GM23338 (cell line): ENCODE data around the gene GRIK4. TPM values are rescaled to one million over a fixed set of nuclear protein-coding genes. Genes with fewer than 3 reads are reported as not detected.

Experiments
- ATAC-seq: fragments of 200-7000 bp; cut with Tn5 transposase; 3 replicates; pipeline ENCODE4 v1.9.1; 2020
- DNase-seq: peaks from one replicate; pipeline ENCODE4 v3.0.0-alpha.2; 2015; ENCODE audit warnings: low spot score
- H2AFZ ChIP-seq: fragments of 200-600 bp; sonication (generic); 2 replicates; pipeline ENCODE4 v1.8.0; 2016; ENCODE audit warnings: antibody characterized with exemption, mild to moderate bottlenecking, moderate library complexity
- H3F3A ChIP-seq: fragments of 200-600 bp; sonication (generic); replicated peaks from 2 replicates; pipeline ENCODE4 v1.8.0; 2017; ENCODE audit warnings: antibody characterized with exemption, mixed run types, low read depth
- H3K27ac ChIP-seq: fragments of 200-600 bp; sonication (generic); 2 replicates; pipeline ENCODE4 v1.6.1; 2016; ENCODE audit warnings: low read depth
- H3K27me3 ChIP-seq: fragments of 200-600 bp; sonication (generic); 2 replicates; pipeline ENCODE4 v1.8.0; 2016; ENCODE audit warnings: mild to moderate bottlenecking, mixed run types, moderate library complexity; ENCODE audit not compliant: insufficient read depth
- H3K36me3 ChIP-seq: fragments of 200-600 bp; sonication (generic); 2 replicates; pipeline ENCODE4 v1.8.0; 2016; ENCODE audit warnings: mild to moderate bottlenecking; ENCODE audit not compliant: insufficient read depth
- H3K4me1 ChIP-seq: fragments of 200-600 bp; sonication (generic); 2 replicates; pipeline ENCODE4 v1.8.0; 2016; ENCODE audit warnings: mild to moderate bottlenecking, moderate library complexity; ENCODE audit not compliant: insufficient read depth
- H3K4me2 ChIP-seq: fragments of 200-600 bp; sonication (generic); 2 replicates; pipeline ENCODE4 v1.7.1; 2017; ENCODE audit warnings: mixed run types
- H3K4me3 ChIP-seq: fragments of 200-600 bp; sonication (generic); 2 replicates; pipeline ENCODE4 v1.6.1; 2016; ENCODE audit warnings: mixed run types
- H3K79me2 ChIP-seq: fragments of 200-600 bp; sonication (generic); replicated peaks from 2 replicates; pipeline ENCODE4 v1.8.0; 2017; ENCODE audit warnings: mild to moderate bottlenecking; ENCODE audit not compliant: insufficient read depth
- H3K9me2 ChIP-seq: fragments of 200-600 bp; sonication (generic); 2 replicates; pipeline ENCODE4 v1.8.0; 2017; ENCODE audit not compliant: insufficient read depth
- H4K20me1 ChIP-seq: fragments of 200-600 bp; sonication (generic); replicated peaks from 2 replicates; pipeline ENCODE4 v1.8.0; 2017; ENCODE audit warnings: mild to moderate bottlenecking; ENCODE audit not compliant: insufficient read depth
- H3K27ac Mint-ChIP-seq: 2 replicates; pipeline ENCODE4 v1.8.0; 2020; ENCODE audit warnings: inconsistent platforms, mild to moderate bottlenecking, moderate library complexity, mixed read lengths
- H3K27me3 Mint-ChIP-seq: 3 replicates; pipeline ENCODE4 v1.8.0; 2022; ENCODE audit warnings: low read depth, mild to moderate bottlenecking, moderate library complexity, mixed read lengths, inconsistent platforms; ENCODE audit not compliant: insufficient read depth, poor library complexity
- H3K36me3 Mint-ChIP-seq: 3 replicates; pipeline ENCODE4 v1.8.0; 2021; ENCODE audit warnings: low read depth, mild to moderate bottlenecking, inconsistent platforms, moderate library complexity, mixed read lengths
- H3K4me1 Mint-ChIP-seq: 3 replicates; pipeline ENCODE4 v1.8.0; 2020; ENCODE audit warnings: mild to moderate bottlenecking, inconsistent platforms, mixed read lengths
- H3K4me3 Mint-ChIP-seq: 3 replicates; pipeline ENCODE4 v1.8.0; 2021; ENCODE audit warnings: moderate library complexity, mild to moderate bottlenecking, inconsistent platforms, mixed read lengths
- H3K9me3 Mint-ChIP-seq: 3 replicates; pipeline ENCODE4 v1.8.0; 2020; ENCODE audit warnings: moderate library complexity, mild to moderate bottlenecking, inconsistent platforms, mixed read lengths
- CREB1 ChIP-seq: fragments of 250-450 bp; sonication (Bioruptor Pico); IDR thresholded peaks from 2 replicates; pipeline ENCODE4 v1.5.0; 2020; ENCODE audit warnings: low read depth, mild to moderate bottlenecking, moderate library complexity
- EZH2 ChIP-seq: fragments of 200-600 bp; sonication (generic); IDR thresholded peaks from one replicate; pipeline ENCODE4 v1.8.0; 2017; ENCODE audit warnings: antibody characterized with exemption, mild to moderate bottlenecking, low read depth; ENCODE audit not compliant: unreplicated experiment
- POLR2AphosphoS5 ChIP-seq: IDR thresholded peaks from 2 replicates; pipeline ENCODE4 v1.6.1; 2016; ENCODE audit warnings: antibody characterized with exemption, low read depth
- STAT1 ChIP-seq: IDR thresholded peaks from one replicate; pipeline ENCODE4 v1.6.1; 2016; ENCODE audit warnings: antibody characterized with exemption; ENCODE audit not compliant: unreplicated experiment
- ZNF114 ChIP-seq: fragments of 250-450 bp; sonication (Bioruptor Pico); IDR thresholded peaks from 2 replicates; pipeline ENCODE4 v1.5.0; 2020; ENCODE audit warnings: mild to moderate bottlenecking, moderate library complexity
- polyA plus RNA-seq: library from polyadenylated mRNA; unstranded; fragments of >200 nt; fragmentation: Nextera tagmentation; extraction: Ambion mirVana; gene quantifications from 2 replicates; pipeline ENCODE4 v1.2.1, GENCODE V29; 2016
- total RNA-seq: library from RNA; depleted of rRNA; stranded (reverse); fragments of >200 nt; shearing (Covaris generic); gene quantifications from 2 replicates; pipeline ENCODE4 v1.2.3, GENCODE V29; 2014
- TF ChIP-seq, protein P1 (sequence below), 2 experiments: fragments of 200-600 bp in 1 of 2; sonication (generic) in 1 of 2; conservative IDR thresholded peaks; 2 replicates each; pipeline versions ENCODE4 v1.5.1 to v1.6.1; 2016 to 2017; ENCODE audit warnings: antibody characterized with exemption in 2 of 2, low read depth in 2 of 2, mild to moderate bottlenecking in 2 of 2, moderate library complexity in 1 of 2
- TF ChIP-seq, protein P2 (sequence below): fragments of 250-450 bp; sonication (Bioruptor Pico); IDR thresholded peaks from 2 replicates; pipeline ENCODE4 v1.5.0; 2020; ENCODE audit warnings: mild to moderate bottlenecking, moderate library complexity
- TF ChIP-seq, protein P3 (sequence below): IDR thresholded peaks from 2 replicates; pipeline ENCODE4 v1.6.1; 2016; ENCODE audit warnings: antibody characterized with exemption

The GRIK4 gene
- total and polyA plus RNA-seq, 2 experiments from 2014 or later = 0.63 to 2.2 TPM

DNA sequence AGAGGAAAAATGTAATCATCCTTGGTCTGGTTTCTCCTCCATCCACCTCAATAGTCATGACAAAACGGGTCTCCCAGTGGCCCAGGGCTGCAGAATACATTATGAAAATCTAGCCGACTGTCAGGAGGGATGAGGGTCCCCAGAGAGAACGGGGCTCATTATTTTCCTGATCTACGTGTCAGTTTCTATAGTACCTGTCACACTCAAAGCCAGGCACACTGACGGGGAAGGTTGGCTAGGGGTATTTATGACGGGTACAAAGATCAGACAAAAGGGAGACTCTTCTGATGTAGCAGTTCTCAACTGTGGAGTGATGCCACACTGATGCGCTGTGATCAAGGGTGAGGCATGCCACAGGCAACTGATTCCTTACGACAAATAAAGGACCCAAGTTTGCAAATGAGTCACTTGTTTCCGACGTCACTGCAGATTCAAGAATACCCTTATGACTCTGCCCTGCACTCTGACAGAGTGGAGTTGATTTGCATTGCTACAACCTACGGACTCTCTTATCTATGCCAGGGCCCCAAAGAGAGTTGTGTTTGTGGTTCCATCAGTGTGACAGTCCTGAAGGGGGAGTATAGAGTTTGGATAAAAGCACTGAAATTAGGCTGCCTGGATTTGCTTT is 324.2 kb downstream of the GRIK4 start:
- H3K4me3 Mint-ChIP-seq = no peak overlapping the region
- H3K27ac Mint-ChIP-seq = no peak overlapping the region

DNA sequence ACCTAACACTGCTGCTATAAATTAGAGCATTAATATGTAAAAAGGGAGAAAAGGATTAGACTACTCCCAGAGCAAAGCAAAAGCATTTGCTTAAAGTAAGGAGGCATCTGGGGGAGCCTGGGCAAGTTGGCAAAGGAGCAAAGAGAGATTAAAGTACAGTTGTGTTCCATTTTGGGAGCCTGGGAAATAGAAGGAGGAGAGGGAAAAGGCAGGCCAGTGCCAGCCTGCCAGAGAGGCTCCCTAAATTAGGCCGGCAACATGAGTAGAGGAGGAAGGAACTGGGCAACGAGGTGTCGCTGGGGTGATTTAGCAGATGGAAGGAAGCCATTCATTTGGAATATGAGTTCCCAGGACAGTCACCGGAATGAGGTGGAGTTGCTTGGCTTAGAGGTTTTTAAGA is 326.1 kb downstream of the GRIK4 start:
- 0 out of 2 replicates have a peak, but pooled peaks cover 3% of the 10 kb centered on the region for H3K9me2 ChIP-seq
- Mint-ChIP-seq H3K4me1 (peaks cover 13% of the 10 kb centered on the region), H3K4me3 (no peak overlapping the region), H3K36me3 (no peaks in the 10 kb centered on the region), H3K27ac (no peak overlapping the region), H3K27me3 (peaks cover 5% of the 10 kb centered on the region), H3K9me3 (no peaks in the 10 kb centered on the region)
- no peaks in the 10 kb centered on the region for H3K36me3 ChIP-seq
- H3K4me2 ChIP-seq = no peak overlapping the region
- ATAC-seq (no peak), DNase-seq (no peak)
- no peaks in the 10 kb centered on the region for H3K79me2 ChIP-seq
- H3F3A ChIP-seq = no peaks in the 10 kb centered on the region
- no peaks in the 10 kb centered on the region for H3K27me3 ChIP-seq
- H3K4me3 ChIP-seq = no peak overlapping the region
- no peak overlapping the region for H2AFZ ChIP-seq
- H3K27ac ChIP-seq = no peak overlapping the region
- H4K20me1 ChIP-seq = no peaks in the 10 kb centered on the region
- H3K4me1 ChIP-seq = no peaks in the 10 kb centered on the region
- TF ChIP-seq ZNF114 (CRISPR knock-in tag) (no peak), CREB1 (CRISPR knock-in tag) (no peak), STAT1 (no peak), POLR2AphosphoS5 (no peak), EZH2 (no peak)
- TF ChIP-seq, protein P1, sequence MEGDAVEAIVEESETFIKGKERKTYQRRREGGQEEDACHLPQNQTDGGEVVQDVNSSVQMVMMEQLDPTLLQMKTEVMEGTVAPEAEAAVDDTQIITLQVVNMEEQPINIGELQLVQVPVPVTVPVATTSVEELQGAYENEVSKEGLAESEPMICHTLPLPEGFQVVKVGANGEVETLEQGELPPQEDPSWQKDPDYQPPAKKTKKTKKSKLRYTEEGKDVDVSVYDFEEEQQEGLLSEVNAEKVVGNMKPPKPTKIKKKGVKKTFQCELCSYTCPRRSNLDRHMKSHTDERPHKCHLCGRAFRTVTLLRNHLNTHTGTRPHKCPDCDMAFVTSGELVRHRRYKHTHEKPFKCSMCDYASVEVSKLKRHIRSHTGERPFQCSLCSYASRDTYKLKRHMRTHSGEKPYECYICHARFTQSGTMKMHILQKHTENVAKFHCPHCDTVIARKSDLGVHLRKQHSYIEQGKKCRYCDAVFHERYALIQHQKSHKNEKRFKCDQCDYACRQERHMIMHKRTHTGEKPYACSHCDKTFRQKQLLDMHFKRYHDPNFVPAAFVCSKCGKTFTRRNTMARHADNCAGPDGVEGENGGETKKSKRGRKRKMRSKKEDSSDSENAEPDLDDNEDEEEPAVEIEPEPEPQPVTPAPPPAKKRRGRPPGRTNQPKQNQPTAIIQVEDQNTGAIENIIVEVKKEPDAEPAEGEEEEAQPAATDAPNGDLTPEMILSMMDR (conservative IDR thresholded peaks at IDR 0.05; ENCODE audit: low read depth in 2 of 2) = no peak
- TF ChIP-seq, protein P2, sequence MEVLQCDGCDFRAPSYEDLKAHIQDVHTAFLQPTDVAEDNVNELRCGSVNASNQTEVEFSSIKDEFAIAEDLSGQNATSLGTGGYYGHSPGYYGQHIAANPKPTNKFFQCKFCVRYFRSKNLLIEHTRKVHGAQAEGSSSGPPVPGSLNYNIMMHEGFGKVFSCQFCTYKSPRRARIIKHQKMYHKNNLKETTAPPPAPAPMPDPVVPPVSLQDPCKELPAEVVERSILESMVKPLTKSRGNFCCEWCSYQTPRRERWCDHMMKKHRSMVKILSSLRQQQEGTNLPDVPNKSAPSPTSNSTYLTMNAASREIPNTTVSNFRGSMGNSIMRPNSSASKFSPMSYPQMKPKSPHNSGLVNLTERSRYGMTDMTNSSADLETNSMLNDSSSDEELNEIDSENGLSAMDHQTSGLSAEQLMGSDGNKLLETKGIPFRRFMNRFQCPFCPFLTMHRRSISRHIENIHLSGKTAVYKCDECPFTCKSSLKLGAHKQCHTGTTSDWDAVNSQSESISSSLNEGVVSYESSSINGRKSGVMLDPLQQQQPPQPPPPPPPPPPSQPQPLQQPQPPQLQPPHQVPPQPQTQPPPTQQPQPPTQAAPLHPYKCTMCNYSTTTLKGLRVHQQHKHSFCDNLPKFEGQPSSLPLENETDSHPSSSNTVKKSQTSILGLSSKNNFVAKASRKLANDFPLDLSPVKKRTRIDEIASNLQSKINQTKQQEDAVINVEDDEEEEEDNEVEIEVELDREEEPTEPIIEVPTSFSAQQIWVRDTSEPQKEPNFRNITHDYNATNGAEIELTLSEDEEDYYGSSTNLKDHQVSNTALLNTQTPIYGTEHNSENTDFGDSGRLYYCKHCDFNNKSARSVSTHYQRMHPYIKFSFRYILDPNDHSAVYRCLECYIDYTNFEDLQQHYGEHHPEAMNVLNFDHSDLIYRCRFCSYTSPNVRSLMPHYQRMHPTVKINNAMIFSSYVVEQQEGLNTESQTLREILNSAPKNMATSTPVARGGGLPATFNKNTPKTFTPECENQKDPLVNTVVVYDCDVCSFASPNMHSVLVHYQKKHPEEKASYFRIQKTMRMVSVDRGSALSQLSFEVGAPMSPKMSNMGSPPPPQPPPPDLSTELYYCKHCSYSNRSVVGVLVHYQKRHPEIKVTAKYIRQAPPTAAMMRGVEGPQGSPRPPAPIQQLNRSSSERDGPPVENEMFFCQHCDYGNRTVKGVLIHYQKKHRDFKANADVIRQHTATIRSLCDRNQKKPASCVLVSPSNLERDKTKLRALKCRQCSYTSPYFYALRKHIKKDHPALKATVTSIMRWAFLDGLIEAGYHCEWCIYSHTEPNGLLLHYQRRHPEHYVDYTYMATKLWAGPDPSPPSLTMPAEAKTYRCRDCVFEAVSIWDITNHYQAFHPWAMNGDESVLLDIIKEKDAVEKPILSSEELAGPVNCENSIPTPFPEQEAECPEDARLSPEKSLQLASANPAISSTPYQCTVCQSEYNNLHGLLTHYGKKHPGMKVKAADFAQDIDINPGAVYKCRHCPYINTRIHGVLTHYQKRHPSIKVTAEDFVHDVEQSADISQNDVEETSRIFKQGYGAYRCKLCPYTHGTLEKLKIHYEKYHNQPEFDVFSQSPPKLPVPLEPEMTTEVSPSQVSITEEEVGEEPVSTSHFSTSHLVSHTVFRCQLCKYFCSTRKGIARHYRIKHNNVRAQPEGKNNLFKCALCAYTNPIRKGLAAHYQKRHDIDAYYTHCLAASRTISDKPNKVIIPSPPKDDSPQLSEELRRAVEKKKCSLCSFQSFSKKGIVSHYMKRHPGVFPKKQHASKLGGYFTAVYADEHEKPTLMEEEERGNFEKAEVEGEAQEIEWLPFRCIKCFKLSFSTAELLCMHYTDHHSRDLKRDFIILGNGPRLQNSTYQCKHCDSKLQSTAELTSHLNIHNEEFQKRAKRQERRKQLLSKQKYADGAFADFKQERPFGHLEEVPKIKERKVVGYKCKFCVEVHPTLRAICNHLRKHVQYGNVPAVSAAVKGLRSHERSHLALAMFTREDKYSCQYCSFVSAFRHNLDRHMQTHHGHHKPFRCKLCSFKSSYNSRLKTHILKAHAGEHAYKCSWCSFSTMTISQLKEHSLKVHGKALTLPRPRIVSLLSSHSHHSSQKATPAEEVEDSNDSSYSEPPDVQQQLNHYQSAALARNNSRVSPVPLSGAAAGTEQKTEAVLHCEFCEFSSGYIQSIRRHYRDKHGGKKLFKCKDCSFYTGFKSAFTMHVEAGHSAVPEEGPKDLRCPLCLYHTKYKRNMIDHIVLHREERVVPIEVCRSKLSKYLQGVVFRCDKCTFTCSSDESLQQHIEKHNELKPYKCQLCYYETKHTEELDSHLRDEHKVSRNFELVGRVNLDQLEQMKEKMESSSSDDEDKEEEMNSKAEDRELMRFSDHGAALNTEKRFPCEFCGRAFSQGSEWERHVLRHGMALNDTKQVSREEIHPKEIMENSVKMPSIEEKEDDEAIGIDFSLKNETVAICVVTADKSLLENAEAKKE (CRISPR knock-in tag) = no peak
- TF ChIP-seq, protein P3, sequence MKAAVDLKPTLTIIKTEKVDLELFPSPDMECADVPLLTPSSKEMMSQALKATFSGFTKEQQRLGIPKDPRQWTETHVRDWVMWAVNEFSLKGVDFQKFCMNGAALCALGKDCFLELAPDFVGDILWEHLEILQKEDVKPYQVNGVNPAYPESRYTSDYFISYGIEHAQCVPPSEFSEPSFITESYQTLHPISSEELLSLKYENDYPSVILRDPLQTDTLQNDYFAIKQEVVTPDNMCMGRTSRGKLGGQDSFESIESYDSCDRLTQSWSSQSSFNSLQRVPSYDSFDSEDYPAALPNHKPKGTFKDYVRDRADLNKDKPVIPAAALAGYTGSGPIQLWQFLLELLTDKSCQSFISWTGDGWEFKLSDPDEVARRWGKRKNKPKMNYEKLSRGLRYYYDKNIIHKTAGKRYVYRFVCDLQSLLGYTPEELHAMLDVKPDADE = no peak

More for the DNA sequence above, 324.2 kb downstream of the GRIK4 start:
- Histone ChIP-seq H3F3A (no peaks in the 10 kb centered on the region), H3K27me3 (no peaks in the 10 kb centered on the region), H3K36me3 (no peaks in the 10 kb centered on the region), H3K4me2 (no peak overlapping the region), H2AFZ (no peak overlapping the region), H3K9me2 (no peaks in the 10 kb centered on the region), H3K79me2 (no peaks in the 10 kb centered on the region), H4K20me1 (no peaks in the 10 kb centered on the region), H3K27ac (no peak overlapping the region), H3K4me1 (no peaks in the 10 kb centered on the region), H3K4me3 (no peak overlapping the region)
- no peak for DNase-seq
- Mint-ChIP-seq H3K36me3 (no peaks in the 10 kb centered on the region), H3K4me1 (peaks cover 16% of the 10 kb centered on the region), H3K9me3 (no peaks in the 10 kb centered on the region), H3K27me3 (peaks cover 6% of the 10 kb centered on the region)
- TF ChIP-seq, protein P1 (conservative IDR thresholded peaks at IDR 0.05; ENCODE audit: low read depth in 2 of 2) = 0 out of 4 replicates have a peak, but pooled peaks of 1 of the 2 experiments have one; percentile 2
- no peak for TF ChIP-seq POLR2AphosphoS5
- ATAC-seq = peak; percentile 24; the same call in 1 of the 3 replicates
